HG03442 (cell line): Measurements from ENCODE around the gene SUGCT.
"Not testable (repeated sequence)": the region's sequence is repeated elsewhere in the genome, so short reads cannot be mapped to it uniquely, and the experiment has no call there.

ENCODE experiments used
- ATAC-seq: cut with Tn5 transposase; IDR thresholded peaks from one replicate; pipeline ENCODE4 v1.9.1; 2021; ENCODE audit warnings: mild to moderate bottlenecking, moderate library complexity; ENCODE audit not compliant: unreplicated experiment

Gene SUGCT

DNA sequence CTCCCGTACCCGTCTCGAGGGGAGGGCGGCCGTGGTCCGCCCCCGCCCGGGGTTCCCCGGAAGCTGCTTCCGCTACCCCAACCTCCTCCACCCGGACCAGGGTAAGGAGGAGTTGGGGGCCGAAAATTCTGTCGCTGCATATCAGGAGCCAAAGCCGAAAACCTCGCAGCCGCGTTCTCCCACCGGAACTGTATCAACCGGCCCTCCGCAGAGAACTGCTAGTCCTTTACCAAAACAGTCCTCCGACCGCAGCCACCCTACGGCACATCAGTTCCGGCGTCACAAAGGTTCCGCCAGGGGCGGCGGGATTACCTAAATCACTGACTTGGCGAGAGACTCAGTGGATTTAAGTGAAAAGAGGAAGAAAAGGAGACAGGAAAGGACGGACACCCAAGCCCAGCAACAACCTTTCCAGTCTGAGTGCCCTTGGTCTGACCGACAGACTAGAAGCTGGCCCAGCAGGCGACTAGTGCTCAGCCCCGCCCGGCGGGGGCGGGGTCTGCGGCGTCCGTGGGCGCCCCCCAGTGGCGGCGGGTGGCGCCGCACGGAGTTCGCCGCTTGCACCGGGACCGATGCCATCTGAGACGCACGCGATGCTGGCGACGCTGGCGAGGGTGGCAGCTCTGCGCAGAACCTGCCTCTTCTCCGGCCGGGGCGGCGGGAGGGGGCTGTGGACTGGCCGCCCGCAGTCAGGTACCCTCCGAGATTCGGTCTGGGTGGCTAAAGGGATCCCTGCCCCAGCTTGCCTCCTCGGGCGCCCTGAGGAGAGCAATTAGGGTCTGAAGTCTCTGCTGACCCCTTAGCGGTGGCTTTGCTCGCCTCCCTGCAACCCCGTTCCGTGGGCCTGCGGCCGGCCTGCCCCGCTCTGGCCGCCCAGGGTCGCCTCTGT is at the start of gene SUGCT, which contains the start of gene MPLKIP:
TSS of gene SUGCT (plus strand) at position 578 of the 889 bp plus-strand sequence.
TSS of gene MPLKIP (minus strand) at position 195 of the 889 bp plus-strand sequence. CDS start at position 140, 55 bp downstream.
- ATAC-seq: peak; percentile 88

GRCh38 chr7:40092182-40092581 is 42.6 kb upstream of the SUGCT start:
- ATAC-seq: no peak

GRCh38 chr7:40093631-40094350 is 41.0 kb upstream of the SUGCT start:
- ATAC-seq: no peak

DNA sequence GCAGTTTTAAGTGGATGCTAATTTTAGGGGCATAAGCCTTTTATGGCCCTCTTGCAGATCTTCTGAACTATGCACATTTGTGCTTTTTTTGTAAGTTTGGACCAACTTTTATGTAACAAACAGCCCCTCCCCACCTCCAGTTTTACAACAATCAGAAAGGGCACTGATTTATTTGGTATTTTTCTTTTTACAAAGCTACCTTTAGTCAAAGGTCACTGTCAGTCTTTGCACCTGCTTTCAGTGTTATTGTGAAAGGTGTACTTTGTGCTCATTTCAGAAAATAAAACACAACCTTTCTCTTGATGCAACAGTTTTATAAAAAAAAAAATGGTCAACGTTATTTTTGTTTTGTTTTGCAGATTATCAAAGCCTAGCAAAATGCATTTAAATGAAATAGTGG is 39.6 kb upstream of the SUGCT start:
- no peak for ATAC-seq

DNA sequence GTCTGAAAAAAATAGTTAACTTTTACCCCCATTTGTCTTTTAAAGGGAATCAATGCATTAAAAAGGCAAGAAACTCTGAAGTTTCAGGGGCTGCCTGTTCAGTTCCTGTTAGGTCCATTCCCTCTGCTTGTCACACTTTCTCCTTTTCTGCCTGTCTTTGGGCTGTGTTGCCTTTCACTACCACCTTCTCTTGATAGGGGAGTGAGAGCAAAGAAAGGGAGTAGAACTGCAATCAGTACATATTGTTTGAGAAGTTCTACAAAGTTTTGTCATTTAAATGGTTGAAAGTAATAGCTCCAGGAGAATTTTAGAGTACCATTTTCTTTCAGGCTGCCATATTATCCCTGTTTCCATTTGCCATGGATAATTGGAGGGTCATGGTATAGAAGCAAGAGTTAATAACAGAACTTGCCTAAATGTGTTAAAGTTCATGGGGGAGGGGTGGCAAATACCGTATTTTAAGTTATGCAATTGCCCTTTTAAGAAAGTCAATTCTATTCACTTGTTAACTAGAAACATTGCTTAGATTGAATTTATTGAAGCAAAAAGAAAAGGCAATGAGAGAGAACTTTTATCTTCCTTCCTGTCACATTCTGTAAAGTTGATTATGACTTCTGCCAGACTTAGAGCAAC is 39.0 kb upstream of the SUGCT start:
- ATAC-seq: no peak

GRCh38 chr7:40097728-40098127 is 37.1 kb upstream of the SUGCT start:
- ATAC-seq: no peak

- ATAC-seq: no peak
Observed at GRCh38 chr7:40098810-40099209, 36.0 kb upstream of the SUGCT start.

GRCh38 chr7:40099837-40100236 is 35.0 kb upstream of the SUGCT start:
- no peak for ATAC-seq

- ATAC-seq: no peak
Observed at GRCh38 chr7:40101201-40101600, 33.6 kb upstream of the SUGCT start.

GRCh38 chr7:40102897-40103296 is 31.9 kb upstream of the SUGCT start:
- ATAC-seq: no peak

DNA sequence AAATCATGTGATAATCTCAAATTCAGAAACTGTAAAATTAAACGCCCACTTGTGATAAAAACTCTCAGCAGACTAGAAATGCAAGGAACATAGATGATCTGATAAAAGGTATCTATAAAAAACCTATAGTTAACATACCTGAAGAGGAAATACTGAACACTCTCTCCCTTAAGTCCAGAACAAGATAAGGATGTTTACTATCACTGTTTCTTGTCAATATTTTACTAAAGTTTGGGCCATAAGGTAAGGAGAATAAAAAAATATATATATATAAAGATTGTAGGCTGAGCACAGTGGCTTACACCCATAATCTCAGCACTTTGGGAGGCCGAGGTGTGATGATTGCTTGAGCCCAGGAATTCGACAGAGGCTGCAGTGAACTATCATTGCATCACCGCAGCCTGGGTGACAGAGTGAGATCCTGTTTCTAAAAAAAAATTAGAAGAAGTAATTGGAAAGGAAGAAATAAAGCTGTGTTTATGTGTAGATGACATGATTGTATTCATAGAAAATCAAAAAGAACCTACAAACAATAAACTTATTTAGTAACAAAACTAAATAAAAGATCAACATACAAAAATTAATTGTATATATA is 28.8 kb upstream of the SUGCT start:
- ATAC-seq: no peak

- no peak for ATAC-seq
Observed at GRCh38 chr7:40115936-40116335, 18.9 kb upstream of the SUGCT start.

- ATAC-seq: not testable (repeated sequence)
Observed at GRCh38 chr7:40117199-40117598, 17.6 kb upstream of the SUGCT start.

GRCh38 chr7:40118201-40118600 is 16.6 kb upstream of the SUGCT start:
- not testable (repeated sequence) for ATAC-seq

GRCh38 chr7:40120020-40120419 is 14.8 kb upstream of the SUGCT start:
- no peak for ATAC-seq

- ATAC-seq: not testable (repeated sequence)
Observed at GRCh38 chr7:40122100-40122939, 12.5 kb upstream of the SUGCT start.

- no peak for ATAC-seq
Observed at GRCh38 chr7:40122940-40123254, 11.9 kb upstream of the SUGCT start.

GRCh38 chr7:40133561-40134427 is 1.0 kb upstream of the SUGCT start:
- ATAC-seq: peak; percentile 8

GRCh38 chr7:40135317-40135610 is 459 bp downstream of the SUGCT start:
- no peak for ATAC-seq

- ATAC-seq: no peak
Observed at GRCh38 chr7:40137563-40137962, 2.8 kb downstream of the SUGCT start.
